Tibial nerve (tissue), 4 donors: ENCODE results near the gene EPS8. TPM values are rescaled to one million over a fixed set of nuclear protein-coding genes. Genes with fewer than 3 reads are reported as not detected.

Experiments used
- DNase-seq, 2 donors: peaks; one replicate each; pipeline ENCODE4 v3.0.0-alpha.2; 2019; ENCODE audit warnings: low spot score in 2 of 2
- H3K27ac ChIP-seq, 4 donors: fragments of 200-600 bp; sonication (generic) in 3 of 4; one replicate each; pipeline ENCODE4 v1.5.1; 2017 to 2019; ENCODE audit warnings: mild to moderate bottlenecking in 1 of 4
- H3K27me3 ChIP-seq, 2 donors: fragments of 200-600 bp; sonication (generic) in 1 of 2; one replicate each; pipeline versions ENCODE4 v1.5.1 to v1.6.0; 2017 to 2019
- H3K36me3 ChIP-seq, 3 donors: fragments of 200-600 bp; sonication (generic); one replicate each; pipeline ENCODE4 v1.5.1; 2018 to 2019
- H3K4me1 ChIP-seq, 4 donors: fragments of 200-600 bp; sonication (generic) in 3 of 4; one replicate each; pipeline ENCODE4 v1.5.1; 2017 to 2019
- H3K4me3 ChIP-seq, 4 donors: fragments of 200-600 bp; sonication (generic) in 3 of 4; one replicate each; pipeline ENCODE4 v1.5.1; 2017 to 2019; ENCODE audit warnings: mild to moderate bottlenecking in 1 of 4, moderate library complexity in 1 of 4
- H3K9me3 ChIP-seq, 4 donors: fragments of 200-600 bp; sonication (generic) in 3 of 4; one replicate each; pipeline ENCODE4 v1.5.1; 2017 to 2019
- EP300 ChIP-seq, 2 donors: sonication (generic); formaldehyde crosslinking; IDR thresholded peaks; one replicate each; pipeline ENCODE4 v1.6.1; 2017; ENCODE audit warnings: antibody characterized with exemption in 2 of 2, mild to moderate bottlenecking in 1 of 2
- POLR2A ChIP-seq, 2 donors: fragments of 450-650 bp; IDR thresholded peaks; one replicate each; pipeline ENCODE4 v1.6.1; 2017; ENCODE audit warnings: antibody characterized with exemption in 2 of 2, mild to moderate bottlenecking in 2 of 2, moderate library complexity in 2 of 2
- WGBS, 2 donors: methylation state at CpG; one replicate each; pipeline ENCODE4 v1.1.5; 2018; 5-methylcytosine and 5-hydroxymethylcytosine counted together
- total RNA-seq, 4 donors: library from RNA; depleted of rRNA; stranded (reverse); fragments of >200 nt; gene quantifications; one replicate each; pipeline ENCODE4 v1.1.0, GENCODE V29; 2016
- TF ChIP-seq, protein P1 (sequence below), 5 experiments: fragments of 200-600 bp in 3 of 5; fragments of 450-650 bp in 2 of 5; sonication (generic) in 3 of 5; IDR thresholded peaks; one replicate each; pipeline ENCODE4 v1.5.1; 2016 to 2019; ENCODE audit warnings: antibody characterized with exemption in 5 of 5, mild to moderate bottlenecking in 3 of 5, moderate library complexity in 2 of 5

Gene EPS8
- total RNA-seq, 4 donors from 2014 or later = 153 to 215 (median 193) TPM

- 92 to 93% methylated on average over 3 of the region's 3 CpGs for WGBS, 2 donors
Measured at GRCh38 chr12:15794196-15794595, 5.0 kb upstream of the EPS8 start.

GRCh38 chr12:15788233-15789219 is 662 bp downstream of the EPS8 start:
- Histone ChIP-seq H3K9me3 (no peaks in the 10 kb centered on the region), H3K27me3 (no peaks in the 10 kb centered on the region), H3K4me3 (peak overlapping the region; percentile 56 to 94 (median 70)), H3K4me1 (peaks cover 0 to 31% (median 0%) of the 10 kb centered on the region in 4 donors), H3K27ac (peak overlapping the region; percentile 71 to 96 (median 91)), H3K36me3 (no peaks in the 10 kb centered on the region)
- WGBS, 2 donors = 1% methylated on average over 29 to 35 of the region's 64 CpGs
- DNase-seq = peak; percentile 26 to 32
- TF ChIP-seq POLR2A (IDR thresholded peaks at IDR 0.05) (no peak), EP300 (IDR thresholded peaks at IDR 0.05) (peak in 1 of 2 donors; percentile 34)
- TF ChIP-seq, protein P1, sequence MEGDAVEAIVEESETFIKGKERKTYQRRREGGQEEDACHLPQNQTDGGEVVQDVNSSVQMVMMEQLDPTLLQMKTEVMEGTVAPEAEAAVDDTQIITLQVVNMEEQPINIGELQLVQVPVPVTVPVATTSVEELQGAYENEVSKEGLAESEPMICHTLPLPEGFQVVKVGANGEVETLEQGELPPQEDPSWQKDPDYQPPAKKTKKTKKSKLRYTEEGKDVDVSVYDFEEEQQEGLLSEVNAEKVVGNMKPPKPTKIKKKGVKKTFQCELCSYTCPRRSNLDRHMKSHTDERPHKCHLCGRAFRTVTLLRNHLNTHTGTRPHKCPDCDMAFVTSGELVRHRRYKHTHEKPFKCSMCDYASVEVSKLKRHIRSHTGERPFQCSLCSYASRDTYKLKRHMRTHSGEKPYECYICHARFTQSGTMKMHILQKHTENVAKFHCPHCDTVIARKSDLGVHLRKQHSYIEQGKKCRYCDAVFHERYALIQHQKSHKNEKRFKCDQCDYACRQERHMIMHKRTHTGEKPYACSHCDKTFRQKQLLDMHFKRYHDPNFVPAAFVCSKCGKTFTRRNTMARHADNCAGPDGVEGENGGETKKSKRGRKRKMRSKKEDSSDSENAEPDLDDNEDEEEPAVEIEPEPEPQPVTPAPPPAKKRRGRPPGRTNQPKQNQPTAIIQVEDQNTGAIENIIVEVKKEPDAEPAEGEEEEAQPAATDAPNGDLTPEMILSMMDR (IDR thresholded peaks at IDR 0.05) = peak in 2 of 5 experiments; percentile 9 to 12

More at GRCh38 chr12:15794196-15794595, 5.0 kb upstream of the EPS8 start:
- no peaks in the 10 kb centered on the region for H3K36me3 ChIP-seq
- TF ChIP-seq, protein P1 (IDR thresholded peaks at IDR 0.05) = no peak
- TF ChIP-seq POLR2A (IDR thresholded peaks at IDR 0.05) = no peak
- no peak for TF ChIP-seq EP300 (IDR thresholded peaks at IDR 0.05)
- H3K4me1 ChIP-seq = peaks cover 0 to 9% (median 0%) of the 10 kb centered on the region in 4 donors
- DNase-seq = no peak
- H3K27ac ChIP-seq = no peak overlapping the region
- no peaks in the 10 kb centered on the region for H3K27me3 ChIP-seq
- no peak overlapping the region for H3K4me3 ChIP-seq
- H3K9me3 ChIP-seq = no peaks in the 10 kb centered on the region

GRCh38 chr12:15787778-15788177 is 1.4 kb downstream of the EPS8 start:
- WGBS, 2 donors = 34 to 38% methylated on average over 4 of the region's 4 CpGs
- H3K27me3 ChIP-seq = no peaks in the 10 kb centered on the region
- no peak for TF ChIP-seq EP300 (IDR thresholded peaks at IDR 0.05)
- no peaks in the 10 kb centered on the region for H3K9me3 ChIP-seq
- DNase-seq = no peak
- no peaks in the 10 kb centered on the region for H3K36me3 ChIP-seq
- H3K27ac ChIP-seq = peak overlapping the region; percentile 71 to 96 (median 91)
- peak overlapping the region; percentile 56 to 94 (median 70) for H3K4me3 ChIP-seq
- H3K4me1 ChIP-seq = peaks cover 0 to 31% (median 0%) of the 10 kb centered on the region in 4 donors

DNA sequence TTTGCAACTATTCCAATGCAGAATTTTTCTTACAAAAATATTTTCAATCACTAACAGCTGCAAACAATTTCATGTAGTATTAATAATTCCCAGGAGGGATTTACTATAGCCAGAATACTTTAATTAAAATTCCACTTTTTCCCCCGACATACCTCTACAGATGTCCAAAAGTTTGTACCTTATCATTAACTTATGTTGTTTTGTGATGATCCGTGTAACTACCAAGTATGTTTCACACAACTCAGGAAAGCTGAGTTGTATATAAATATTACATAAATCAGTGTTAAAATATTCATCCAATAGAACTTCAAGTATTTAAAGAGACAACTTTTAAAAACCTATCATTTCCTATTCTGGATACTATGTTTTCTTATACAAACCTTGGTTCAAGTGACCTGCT is 2.4 kb downstream of the EPS8 start:
- 60 to 64% methylated on average over 2 of the region's 2 CpGs for WGBS, 2 donors
- no peak for DNase-seq
- Histone ChIP-seq H3K9me3 (no peaks in the 10 kb centered on the region), H3K4me1 (peaks cover 0 to 31% (median 0%) of the 10 kb centered on the region in 4 donors), H3K27ac (peak overlapping the region in 2 of 4 donors; percentile 94 to 96), H3K4me3 (peak overlapping the region in 2 of 4 donors; percentile 68 to 73), H3K36me3 (no peaks in the 10 kb centered on the region), H3K27me3 (no peaks in the 10 kb centered on the region)
- no peak for TF ChIP-seq POLR2A (IDR thresholded peaks at IDR 0.05)
- no peak for TF ChIP-seq EP300 (IDR thresholded peaks at IDR 0.05)
- TF ChIP-seq, protein P1 (IDR thresholded peaks at IDR 0.05) = no peak

DNA sequence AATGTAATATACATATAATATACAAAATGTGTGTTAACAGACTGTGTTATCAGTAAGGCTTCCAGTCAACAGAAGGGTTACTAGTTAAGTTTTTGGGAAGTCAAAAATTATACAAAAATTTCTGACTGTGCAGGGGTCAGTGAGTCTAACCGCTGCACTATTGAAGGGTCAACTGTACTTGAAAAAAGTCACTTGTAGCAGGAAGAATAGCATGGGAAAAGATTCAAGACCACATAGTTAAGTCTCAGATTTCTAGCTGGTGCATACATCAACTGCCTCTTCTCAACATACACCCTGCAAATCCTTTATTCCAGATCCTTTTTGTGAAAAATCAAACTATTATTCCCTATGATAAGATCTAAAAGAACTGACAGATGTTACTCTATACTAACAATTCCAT is 5.9 kb downstream of the EPS8 start:
- WGBS, 2 donors = 43 to 47% methylated on average over 1 of the region's 1 CpG
- TF ChIP-seq POLR2A (IDR thresholded peaks at IDR 0.05) (no peak), EP300 (IDR thresholded peaks at IDR 0.05) (no peak)
- TF ChIP-seq, protein P1 (IDR thresholded peaks at IDR 0.05) = no peak
- H3K27ac ChIP-seq = no peak overlapping the region
- no peak for DNase-seq
- H3K9me3 ChIP-seq = no peaks in the 10 kb centered on the region
- H3K36me3 ChIP-seq = no peaks in the 10 kb centered on the region
- H3K27me3 ChIP-seq = no peaks in the 10 kb centered on the region
- peaks cover 0 to 43% (median 12%) of the 10 kb centered on the region in 4 donors for H3K4me1 ChIP-seq
- H3K4me3 ChIP-seq = no peak overlapping the region
